K562 (cell line): ENCODE measurements around the gene NMT1. TPM values are rescaled to one million over a fixed set of nuclear protein-coding genes. Genes with fewer than 3 reads are reported as not detected.

Experiments
- ARID4B ChIP-seq: sonication (generic); formaldehyde crosslinking; IDR thresholded peaks from 2 replicates; pipeline ENCODE4 v1.8.0; 2022; ENCODE audit warnings: mild to moderate bottlenecking, missing genetic modification reagents
- CBX8 ChIP-seq: fragments of 200-600 bp; sonication (generic); IDR thresholded peaks from 2 replicates; pipeline ENCODE4 v1.6.1; 2012; ENCODE audit warnings: borderline replicate concordance, mixed run types, low read depth, mild to moderate bottlenecking, moderate library complexity, mixed read lengths, low read length, control low read depth, inconsistent platforms; ENCODE audit not compliant: poor library complexity, severe bottlenecking; ENCODE audit errors: extremely low read depth
- FOXA3 ChIP-seq, 2 experiments: fragments of 450-650 bp in 1 of 2; sonication (generic) in 1 of 2; formaldehyde crosslinking; IDR thresholded peaks in 1 of 2; conservative IDR thresholded peaks in 1 of 2; 2 replicates each; pipeline versions ENCODE4 v1.4.0 to v1.8.0; 2020 to 2022; ENCODE audit warnings: mild to moderate bottlenecking in 2 of 2, missing genetic modification reagents in 1 of 2
- GABPB2 ChIP-seq: fragments of 250-450 bp; sonication (Bioruptor Pico); conservative IDR thresholded peaks from 2 replicates; pipeline ENCODE4 v1.5.1; 2021; ENCODE audit warnings: mild to moderate bottlenecking
- HMG20A ChIP-seq: fragments of 450-650 bp; formaldehyde crosslinking; conservative IDR thresholded peaks from 2 replicates; pipeline ENCODE4 v1.4.0; 2020; ENCODE audit warnings: mild to moderate bottlenecking, mixed read lengths
- HMGN3 ChIP-seq: IDR thresholded peaks from 2 replicates; pipeline ENCODE4 v1.6.1; 2011; ENCODE audit warnings: borderline replicate concordance, low read depth, mild to moderate bottlenecking, mixed read lengths, low read length; ENCODE audit not compliant: insufficient read length; ENCODE audit errors: extremely low read depth
- L3MBTL2 ChIP-seq: fragments of 450-650 bp; IDR thresholded peaks from 2 replicates; pipeline ENCODE4 v1.6.1; 2016; ENCODE audit warnings: mild to moderate bottlenecking, moderate library complexity
- MNT ChIP-seq, 2 experiments: fragments of 450-650 bp; conservative IDR thresholded peaks; 2 replicates each; pipeline ENCODE4 v1.6.1; 2017; ENCODE audit warnings: mild to moderate bottlenecking in 2 of 2, moderate library complexity in 2 of 2
- MYC ChIP-seq, 2 experiments: fragments of 250-450 bp in 1 of 2; sonication (Bioruptor Pico) in 1 of 2; IDR thresholded peaks; 2 replicates each; pipeline versions ENCODE4 v1.5.1 to v1.6.1; 2012 to 2021; ENCODE audit warnings: low read depth in 2 of 2, borderline replicate concordance in 1 of 2, improper control_type of control experiment in 1 of 2, low read length in 1 of 2, mild to moderate bottlenecking in 1 of 2, moderate library complexity in 1 of 2
- SRF ChIP-seq, 2 experiments: fragments of 250-450, 450-650 bp in 1 of 2; sonication (Bioruptor Pico) in 1 of 2; sonication (generic) in 1 of 2; formaldehyde crosslinking; IDR thresholded peaks; 2 replicates each; pipeline versions ENCODE4 v1.5.0 to v1.5.1; 2020 to 2022; ENCODE audit warnings: mild to moderate bottlenecking in 1 of 2, missing genetic modification reagents in 1 of 2
- TOE1 ChIP-seq, 2 experiments: fragments of 450-650 bp in 1 of 2; sonication (generic) in 1 of 2; formaldehyde crosslinking in 1 of 2; IDR thresholded peaks; 2 replicates each; pipeline versions ENCODE4 v1.7.1 to v1.8.0; 2016 to 2022; ENCODE audit warnings: borderline replicate concordance in 2 of 2, mild to moderate bottlenecking in 2 of 2, antibody characterized with exemption in 1 of 2, inconsistent platforms in 1 of 2, low read depth in 1 of 2, missing genetic modification reagents in 1 of 2, moderate library complexity in 1 of 2
- YY1 ChIP-seq, 3 experiments: IDR thresholded peaks; 2 replicates each; pipeline ENCODE4 v1.6.1; 2011; ENCODE audit warnings: low read length in 2 of 3, mild to moderate bottlenecking in 2 of 3, moderate library complexity in 2 of 3, borderline replicate concordance in 1 of 3, control low read depth in 1 of 3, low read depth in 1 of 3; ENCODE audit not compliant: insufficient read depth in 3 of 3, insufficient replicate concordance in 2 of 3, control insufficient read depth in 1 of 3, insufficient read length in 1 of 3; ENCODE audit errors: extremely low read depth in 1 of 3
- ZNF197 ChIP-seq: fragments of 200-800 bp; sonication (Bioruptor generic); IDR thresholded peaks from 2 replicates; pipeline ENCODE4 v1.6.1; 2016; ENCODE audit warnings: low read depth, missing genetic modification characterization, missing compliant biosample characterization
- ZNF280B ChIP-seq: fragments of 250-450 bp; sonication (Bioruptor Pico); IDR thresholded peaks from 2 replicates; pipeline ENCODE4 v1.5.1; 2021; ENCODE audit warnings: mild to moderate bottlenecking
- ZNF778 ChIP-seq: fragments of 450-650 bp; formaldehyde crosslinking; IDR thresholded peaks from 2 replicates; pipeline ENCODE4 v1.4.0; 2020; ENCODE audit warnings: mild to moderate bottlenecking, moderate library complexity
- polyA plus RNA-seq, 8 experiments: library from polyadenylated mRNA; depleted of rRNA in 4 of 8; stranded (reverse) in 5 of 8; unstranded in 3 of 8; fragments of >200 nt; fragmentation: Nextera tagmentation in 2 of 8; fragmentation: Illumina TruSeq in 1 of 8; extraction: Ambion mirVana in 2 of 8; extraction: Trizol in 1 of 8; gene quantifications; 2 replicates each; pipeline versions ENCODE4 v1.2.1 to v1.2.3, GENCODE V29; 2011 to 2014; ENCODE audit warnings: inconsistent platforms in 1 of 8, missing spikeins in 1 of 8
- total RNA-seq, 7 experiments: library from RNA; depleted of rRNA in 6 of 7; stranded (reverse); fragments of >200 nt in 6 of 7; fragmentation: Illumina TruSeq in 2 of 7; extraction: Trizol in 2 of 7; gene quantifications; 2 replicates each; pipeline versions ENCODE4 v1.2.1 to v1.2.3, GENCODE V29; 2011 to 2021; ENCODE audit warnings: low replicate concordance in 1 of 7

NMT1 gene
- total and polyA plus RNA-seq, 9 of the 15 experiments (the other 6 are each of a cell fraction or from before 2014, with no cell fraction given), result 86.7 to 569 (median 213) TPM

- TF ChIP-seq TOE1 (IDR thresholded peaks at IDR 0.05; ENCODE audit: borderline replicate concordance) (peak; percentile 74; the same call in 1 of the 2 replicates), TOE1 (CRISPR knock-in tag; IDR thresholded peaks at IDR 0.05; ENCODE audit: borderline replicate concordance, low read depth) (no peak), YY1 (IDR thresholded peaks at IDR 0.05; ENCODE audit: borderline replicate concordance in 1 of 3, control insufficient read depth in 1 of 3, extremely low read depth in 1 of 3, insufficient read depth in 3 of 3, insufficient read length in 1 of 3, insufficient replicate concordance in 2 of 3, low read depth in 1 of 3, low read length in 2 of 3) (no peak), ZNF197 (CRISPR knock-in tag) (no peak), MNT (conservative IDR thresholded peaks at IDR 0.05) (0 out of 4 replicates have a peak, but pooled peaks of 1 of the 2 experiments have one; percentile 63), ZNF778 (CRISPR knock-in tag) (no peak), L3MBTL2 (peak; percentile 39; the same call in 1 of the 2 replicates), CBX8 (no peak), GABPB2 (no peak), SRF (CRISPR knock-in tag; IDR thresholded peaks at IDR 0.05) (no peak; a peak in 1 of 4 replicates), ZNF280B (no peak), MYC (IDR thresholded peaks at IDR 0.05; ENCODE audit: low read depth, low read length) (no peak; the same call in 1 of the 2 replicates), MYC (CRISPR knock-in tag; IDR thresholded peaks at IDR 0.05; ENCODE audit: borderline replicate concordance, low read depth) (no peak), FOXA3 (CRISPR knock-in tag; conservative IDR thresholded peaks at IDR 0.05 in 1 of 2, IDR thresholded peaks at IDR 0.05 in 1 of 2) (peak in 1 of 2 experiments; percentile 57; a peak in 2 of 4 replicates), HMG20A (CRISPR knock-in tag) (no peak), ARID4B (CRISPR knock-in tag) (no peak), HMGN3 (peak; percentile 38)
These were observed 63.0 kb downstream of the NMT1 start (continued) for GRCh38 chr17:45123930-45124796.
